GM23248 (cell line): Measurements from ENCODE around the gene TJP2. TPM values are rescaled to one million over a fixed set of nuclear protein-coding genes. Genes with fewer than 3 reads are reported as not detected.

Source experiments
- DNase-seq: peaks from one replicate; pipeline ENCODE4 v3.0.0-alpha.2; 2015
- H2AFZ ChIP-seq: fragments of 200-600 bp; sonication (generic); 2 replicates; pipeline ENCODE4 v1.6.1; 2016; ENCODE audit warnings: antibody characterized with exemption
- H3F3A ChIP-seq: fragments of 200-600 bp; sonication (generic); 2 replicates; pipeline ENCODE4 v1.6.1; 2016; ENCODE audit warnings: mild to moderate bottlenecking, antibody characterized with exemption, mixed run types; ENCODE audit not compliant: insufficient read depth
- H3K27ac ChIP-seq: fragments of 200-600 bp; sonication (generic); 2 replicates; pipeline ENCODE4 v1.5.1; 2016; ENCODE audit warnings: mild to moderate bottlenecking
- H3K27me3 ChIP-seq: fragments of 200-600 bp; sonication (generic); replicated peaks from 2 replicates; pipeline ENCODE4 v1.6.1; 2016; ENCODE audit warnings: mild to moderate bottlenecking; ENCODE audit not compliant: insufficient read depth
- H3K36me3 ChIP-seq: fragments of 200-600 bp; sonication (generic); 2 replicates; pipeline ENCODE4 v1.6.1; 2016; ENCODE audit warnings: low read depth, mild to moderate bottlenecking
- H3K4me1 ChIP-seq: fragments of 200-600 bp; sonication (generic); 2 replicates; pipeline ENCODE4 v1.6.1; 2016; ENCODE audit warnings: mild to moderate bottlenecking; ENCODE audit not compliant: insufficient read depth
- H3K4me2 ChIP-seq: fragments of 200-600 bp; sonication (generic); one replicate; pipeline ENCODE4 v1.6.1; 2016; ENCODE audit warnings: mild to moderate bottlenecking; ENCODE audit not compliant: unreplicated experiment
- H3K4me3 ChIP-seq: fragments of 200-600 bp; sonication (generic); 2 replicates; pipeline ENCODE4 v1.5.1; 2016; ENCODE audit warnings: mild to moderate bottlenecking
- H3K79me2 ChIP-seq: fragments of 200-600 bp; sonication (generic); 2 replicates; pipeline ENCODE4 v1.6.1; 2016; ENCODE audit warnings: mild to moderate bottlenecking; ENCODE audit not compliant: insufficient read depth
- H3K9ac ChIP-seq: fragments of 200-600 bp; sonication (generic); 2 replicates; pipeline ENCODE4 v1.6.1; 2016; ENCODE audit warnings: mild to moderate bottlenecking
- H3K9me2 ChIP-seq: fragments of 200-600 bp; sonication (generic); 2 replicates; pipeline ENCODE4 v1.6.1; 2016; ENCODE audit warnings: mixed run types, mild to moderate bottlenecking, moderate library complexity; ENCODE audit not compliant: insufficient read depth
- H3K9me3 ChIP-seq: fragments of 200-600 bp; sonication (generic); one replicate; pipeline ENCODE4 v1.6.1; 2017; ENCODE audit warnings: low read depth
- H4K20me1 ChIP-seq: fragments of 200-600 bp; sonication (generic); 2 replicates; pipeline ENCODE4 v1.6.0; 2016; ENCODE audit not compliant: insufficient read depth
- EZH2 ChIP-seq: fragments of 200-600 bp; sonication (generic); IDR thresholded peaks from 2 replicates; pipeline ENCODE4 v1.6.1; 2018; ENCODE audit warnings: antibody characterized with exemption, mild to moderate bottlenecking; ENCODE audit not compliant: insufficient read depth, poor library complexity, severe bottlenecking
- EZH2phosphoT487 ChIP-seq: fragments of 200-600 bp; sonication (generic); IDR thresholded peaks from 2 replicates; pipeline ENCODE4 v1.6.1; 2018; ENCODE audit warnings: antibody characterized with exemption, moderate library complexity, mild to moderate bottlenecking, low read depth; ENCODE audit not compliant: insufficient read depth
- WGBS, 2 experiments: methylation state at CpG; one replicate each; pipeline ENCODE4 v1.1.6; 2015 to 2017; ENCODE audit warnings: low lambda C conversion rate in 2 of 2, low coverage in 1 of 2; ENCODE audit errors: missing lambda C conversion rate in 2 of 2; 5-methylcytosine and 5-hydroxymethylcytosine counted together
- in situ Hi-C: fragments of 300-500 bp; cut with MboI; formaldehyde crosslinking; loops from 2 replicates; pipeline ENCODE4 v1.15.0; 2020
- polyA plus RNA-seq: library from polyadenylated mRNA; unstranded; fragments of >200 nt; fragmentation: Nextera tagmentation; extraction: Ambion mirVana; gene quantifications from 2 replicates; pipeline ENCODE4 v1.2.1, GENCODE V29; 2016
- total RNA-seq: library from RNA; depleted of rRNA; stranded (reverse); fragments of >200 nt; shearing (Covaris generic); gene quantifications from 2 replicates; pipeline ENCODE4 v1.2.3, GENCODE V29; 2014

The TJP2 gene
- total and polyA plus RNA-seq, 2 experiments from 2014 or later, result 5.5 to 8.6 TPM

GRCh38 chr9:69232135-69232534, 58.1 kb downstream of the TJP2 start:
- Histone ChIP-seq H2AFZ (no peak overlapping the region), H3K4me3 (no peak overlapping the region), H3K27ac (no peak overlapping the region), H3K4me1 (no peaks in the 10 kb centered on the region), H3K27me3 (no peaks in the 10 kb centered on the region), H4K20me1 (no peaks in the 10 kb centered on the region), H3K9ac (no peak overlapping the region), H3K4me2 (no peak overlapping the region), H3K36me3 (no peaks in the 10 kb centered on the region), H3K79me2 (no peaks in the 10 kb centered on the region), H3F3A (no peaks in the 10 kb centered on the region), H3K9me2 (no peaks in the 10 kb centered on the region), H3K9me3 (no peaks in the 10 kb centered on the region)
- in situ Hi-C loops, result no loop called here
- WGBS, 2 experiments, result 72 to 77% methylated on average over 6 of the region's 6 CpGs
- TF ChIP-seq EZH2phosphoT487 (no peak), EZH2 (no peak)
- no peak for DNase-seq

DNA sequence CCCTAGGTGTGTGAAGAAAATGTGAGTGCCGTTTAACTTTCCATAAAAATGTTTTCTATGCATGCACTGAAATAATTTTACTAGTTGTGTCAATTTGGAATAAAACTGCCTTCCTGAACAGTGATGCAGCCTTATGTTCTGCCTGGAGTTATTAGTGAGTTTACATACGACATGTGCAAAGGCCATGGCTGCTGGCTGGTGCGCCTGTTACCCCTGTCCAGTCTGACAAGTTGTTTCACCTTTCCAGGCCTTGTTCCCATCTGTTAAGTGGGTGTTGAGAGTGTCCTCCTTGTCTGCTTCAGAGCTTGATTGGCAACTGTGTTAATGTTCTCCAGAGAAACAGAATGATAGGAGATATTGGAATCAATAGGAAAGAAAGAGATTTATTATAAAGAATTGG, 60.6 kb downstream of the TJP2 start:
- in situ Hi-C loops, result no loop called here
- Histone ChIP-seq H3K4me3 (no peak overlapping the region), H3K4me2 (no peak overlapping the region), H3K27me3 (no peaks in the 10 kb centered on the region), H4K20me1 (no peaks in the 10 kb centered on the region), H2AFZ (no peak overlapping the region), H3K9me3 (no peaks in the 10 kb centered on the region), H3K9me2 (no peaks in the 10 kb centered on the region), H3K9ac (no peak overlapping the region), H3K4me1 (no peaks in the 10 kb centered on the region), H3K27ac (no peak overlapping the region), H3K36me3 (no peaks in the 10 kb centered on the region; the same call in 1 of the 2 replicates), H3F3A (no peaks in the 10 kb centered on the region), H3K79me2 (no peaks in the 10 kb centered on the region)
- DNase-seq, result no peak
- TF ChIP-seq EZH2 (no peak), EZH2phosphoT487 (no peak)
- 93 to 98% methylated on average over 3 of the region's 3 CpGs for WGBS, 2 experiments

DNA sequence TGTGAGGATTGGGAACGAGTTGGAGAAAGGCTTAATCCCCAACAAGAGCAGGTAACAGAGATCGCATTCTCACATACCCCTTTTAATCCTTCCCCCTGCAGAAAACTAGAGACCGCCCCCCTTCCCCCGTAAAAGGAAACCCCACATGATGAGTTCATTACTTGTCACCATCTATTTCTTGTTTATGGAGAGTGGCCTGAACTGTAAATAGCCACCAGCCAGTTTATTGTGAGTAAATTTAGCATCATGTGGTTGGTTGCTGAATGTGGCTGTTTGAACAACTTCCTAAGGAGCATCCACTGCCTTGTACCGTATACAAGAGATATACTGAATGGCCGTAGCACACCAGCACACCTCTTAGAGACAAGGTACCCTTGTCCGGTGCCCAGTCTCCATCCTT, 62.1 kb downstream of the TJP2 start:
- TF ChIP-seq EZH2phosphoT487 (no peak), EZH2 (no peak)
- H3K27me3 ChIP-seq, result no peaks in the 10 kb centered on the region
- peaks cover 8% of the 10 kb centered on the region; the same call in 1 of the 2 replicates for H3K36me3 ChIP-seq
- H3K4me2 ChIP-seq, result no peak overlapping the region
- no peaks in the 10 kb centered on the region for H3F3A ChIP-seq
- H4K20me1 ChIP-seq, result no peaks in the 10 kb centered on the region
- WGBS, 2 experiments, result 71% methylated on average over 7 of the region's 7 CpGs
- H3K9ac ChIP-seq, result no peak overlapping the region
- no peak for DNase-seq
- no peak overlapping the region for H2AFZ ChIP-seq
- no peaks in the 10 kb centered on the region for H3K9me2 ChIP-seq
- no peaks in the 10 kb centered on the region for H3K79me2 ChIP-seq
- no peak overlapping the region for H3K27ac ChIP-seq
- in situ Hi-C loops, result no loop called here
- H3K9me3 ChIP-seq, result no peaks in the 10 kb centered on the region
- no peaks in the 10 kb centered on the region for H3K4me1 ChIP-seq
- no peak overlapping the region for H3K4me3 ChIP-seq

- Histone ChIP-seq H4K20me1 (no peaks in the 10 kb centered on the region), H3K27me3 (no peaks in the 10 kb centered on the region), H3K9me2 (no peaks in the 10 kb centered on the region), H2AFZ (no peak overlapping the region), H3K4me1 (no peaks in the 10 kb centered on the region), H3K9ac (no peak overlapping the region), H3K9me3 (no peaks in the 10 kb centered on the region), H3K4me3 (no peak overlapping the region), H3K36me3 (peaks cover 8% of the 10 kb centered on the region; the same call in 1 of the 2 replicates), H3K27ac (no peak overlapping the region), H3K79me2 (no peaks in the 10 kb centered on the region), H3F3A (no peaks in the 10 kb centered on the region), H3K4me2 (no peak overlapping the region)
- DNase-seq, result no peak
- WGBS, 2 experiments, result 94 to 99% methylated on average over 4 of the region's 4 CpGs
- in situ Hi-C loops, result no loop called here
- TF ChIP-seq EZH2phosphoT487 (no peak), EZH2 (no peak)
Measured at GRCh38 chr9:69237702-69238295, 63.7 kb downstream of the TJP2 start.
